HepG2 (cell line): ENCODE measurements around the gene ABCB10. TPM values are rescaled to one million over a fixed set of nuclear protein-coding genes. Genes with fewer than 3 reads are reported as not detected.
A peak's percentile ranks its signal among the peaks of the same experiment; 100 is the strongest.

Experiments
- CREB3 ChIP-seq: sonication (generic); formaldehyde crosslinking; IDR thresholded peaks from 2 replicates; pipeline ENCODE4 v1.5.0; 2020; ENCODE audit warnings: missing genetic modification reagents
- HOXA5 ChIP-seq: sonication (generic); formaldehyde crosslinking; IDR thresholded peaks from 2 replicates; pipeline ENCODE4 v1.4.0; 2020; ENCODE audit warnings: missing genetic modification reagents
- KDM5A ChIP-seq: fragments of 200-600 bp; sonication (generic); IDR thresholded peaks from 2 replicates; pipeline ENCODE4 v1.7.0; 2018; ENCODE audit warnings: antibody characterized with exemption, mild to moderate bottlenecking, low read length, borderline replicate concordance
- KLF16 ChIP-seq, 2 experiments: sonication (generic) in 1 of 2; formaldehyde crosslinking in 1 of 2; IDR thresholded peaks; 2 replicates each; pipeline versions ENCODE4 v1.6.1 to v1.8.0; 2016 to 2023; ENCODE audit warnings: missing genetic modification reagents in 2 of 2, missing compliant biosample characterization in 1 of 2
- NCOA2 ChIP-seq: sonication (generic); formaldehyde crosslinking; IDR thresholded peaks from 2 replicates; pipeline ENCODE4 v1.8.0; 2022; ENCODE audit warnings: inconsistent platforms
- NR2F6 ChIP-seq, 2 experiments: IDR thresholded peaks; 2 replicates each; pipeline ENCODE4 v1.6.1; 2016; ENCODE audit warnings: antibody characterized with exemption in 1 of 2, mild to moderate bottlenecking in 1 of 2
- NRL ChIP-seq: sonication (generic); formaldehyde crosslinking; IDR thresholded peaks from 2 replicates; pipeline ENCODE4 v1.5.0; 2020; ENCODE audit warnings: missing genetic modification reagents, mild to moderate bottlenecking, moderate library complexity, borderline replicate concordance
- PHF21A ChIP-seq: sonication (generic); formaldehyde crosslinking; IDR thresholded peaks from 2 replicates; pipeline ENCODE4 v1.5.0; 2020; ENCODE audit warnings: mild to moderate bottlenecking, missing genetic modification reagents
- SIN3A ChIP-seq: IDR thresholded peaks from 2 replicates; pipeline ENCODE4 v1.6.1; 2011; ENCODE audit warnings: low read depth, mild to moderate bottlenecking, control low read depth, low read length, borderline replicate concordance
- TBX2 ChIP-seq: sonication (generic); formaldehyde crosslinking; IDR thresholded peaks from 2 replicates; pipeline ENCODE4 v1.5.0; 2020; ENCODE audit warnings: missing genetic modification reagents, mild to moderate bottlenecking, borderline replicate concordance
- THAP11 ChIP-seq: IDR thresholded peaks from 2 replicates; pipeline ENCODE4 v1.6.1; 2016; ENCODE audit warnings: missing biosample characterization, missing genetic modification reagents
- TRIM24 ChIP-seq: sonication (generic); formaldehyde crosslinking; IDR thresholded peaks from 2 replicates; pipeline ENCODE4 v1.8.0; 2022; ENCODE audit warnings: mild to moderate bottlenecking, missing genetic modification reagents
- ZNF256 ChIP-seq: sonication (generic); formaldehyde crosslinking; conservative IDR thresholded peaks from 2 replicates; pipeline ENCODE4 v1.4.0; 2020; ENCODE audit warnings: missing genetic modification reagents
- ZNF335 ChIP-seq: sonication (generic); formaldehyde crosslinking; IDR thresholded peaks from 2 replicates; pipeline ENCODE4 v1.4.0; 2020; ENCODE audit warnings: missing genetic modification reagents
- ZNF761 ChIP-seq: sonication (generic); formaldehyde crosslinking; conservative IDR thresholded peaks from 2 replicates; pipeline ENCODE4 v1.4.0; 2020; ENCODE audit warnings: mild to moderate bottlenecking, missing genetic modification reagents
- ZNF766 ChIP-seq: sonication (generic); formaldehyde crosslinking; IDR thresholded peaks from 2 replicates; pipeline ENCODE4 v1.5.0; 2020; ENCODE audit warnings: missing genetic modification reagents, borderline replicate concordance
- polyA plus RNA-seq, 8 experiments: library from polyadenylated mRNA; depleted of rRNA in 3 of 8; stranded (reverse) in 7 of 8; unstranded in 1 of 8; fragments of >200 nt; fragmentation: Illumina TruSeq in 4 of 8; extraction: Trizol in 4 of 8; gene quantifications; 2 replicates each; pipeline versions ENCODE4 v1.2.1 to v1.2.3, GENCODE V29; 2011 to 2016; ENCODE audit warnings: low read depth in 4 of 8, missing spikeins in 1 of 8, mixed read lengths in 1 of 8; ENCODE audit not compliant: insufficient read depth in 1 of 8
- total RNA-seq, 5 experiments: library from RNA; depleted of rRNA; stranded (reverse); fragments of >200 nt; fragmentation: Illumina TruSeq; extraction: Trizol; gene quantifications; 2 replicates each; pipeline ENCODE4 v1.2.3, GENCODE V29; 2016; ENCODE audit warnings: low read depth in 1 of 5
- TF ChIP-seq, protein P1 (sequence below): sonication (generic); formaldehyde crosslinking; IDR thresholded peaks from 2 replicates; pipeline ENCODE4 v1.5.1; 2020; ENCODE audit warnings: mild to moderate bottlenecking, missing genetic modification reagents
- TF ChIP-seq, protein P2 (sequence below): sonication (generic); formaldehyde crosslinking; IDR thresholded peaks from 2 replicates; pipeline ENCODE4 v1.8.1; 2023; ENCODE audit warnings: missing genetic modification reagents, inconsistent platforms, borderline replicate concordance
- TF ChIP-seq, protein P3 (sequence below): sonication (generic); formaldehyde crosslinking; conservative IDR thresholded peaks from 2 replicates; pipeline ENCODE4 v1.8.0; 2022; ENCODE audit warnings: low read depth, missing genetic modification reagents
- TF ChIP-seq, protein P4 (sequence below): sonication (generic); formaldehyde crosslinking; IDR thresholded peaks from 2 replicates; pipeline ENCODE4 v1.4.0; 2020; ENCODE audit warnings: missing genetic modification reagents

Gene ABCB10
- total and polyA plus RNA-seq, 2 of the 13 experiments (the other 11 are each of a cell fraction or from before 2014, with no cell fraction given), result 11.2 to 28.9 TPM

GRCh38 chr1:229507951-229508822 lies 50.3 kb downstream of the ABCB10 start, which contains the start of gene NUP133 (continued):
- TF ChIP-seq, protein P1, sequence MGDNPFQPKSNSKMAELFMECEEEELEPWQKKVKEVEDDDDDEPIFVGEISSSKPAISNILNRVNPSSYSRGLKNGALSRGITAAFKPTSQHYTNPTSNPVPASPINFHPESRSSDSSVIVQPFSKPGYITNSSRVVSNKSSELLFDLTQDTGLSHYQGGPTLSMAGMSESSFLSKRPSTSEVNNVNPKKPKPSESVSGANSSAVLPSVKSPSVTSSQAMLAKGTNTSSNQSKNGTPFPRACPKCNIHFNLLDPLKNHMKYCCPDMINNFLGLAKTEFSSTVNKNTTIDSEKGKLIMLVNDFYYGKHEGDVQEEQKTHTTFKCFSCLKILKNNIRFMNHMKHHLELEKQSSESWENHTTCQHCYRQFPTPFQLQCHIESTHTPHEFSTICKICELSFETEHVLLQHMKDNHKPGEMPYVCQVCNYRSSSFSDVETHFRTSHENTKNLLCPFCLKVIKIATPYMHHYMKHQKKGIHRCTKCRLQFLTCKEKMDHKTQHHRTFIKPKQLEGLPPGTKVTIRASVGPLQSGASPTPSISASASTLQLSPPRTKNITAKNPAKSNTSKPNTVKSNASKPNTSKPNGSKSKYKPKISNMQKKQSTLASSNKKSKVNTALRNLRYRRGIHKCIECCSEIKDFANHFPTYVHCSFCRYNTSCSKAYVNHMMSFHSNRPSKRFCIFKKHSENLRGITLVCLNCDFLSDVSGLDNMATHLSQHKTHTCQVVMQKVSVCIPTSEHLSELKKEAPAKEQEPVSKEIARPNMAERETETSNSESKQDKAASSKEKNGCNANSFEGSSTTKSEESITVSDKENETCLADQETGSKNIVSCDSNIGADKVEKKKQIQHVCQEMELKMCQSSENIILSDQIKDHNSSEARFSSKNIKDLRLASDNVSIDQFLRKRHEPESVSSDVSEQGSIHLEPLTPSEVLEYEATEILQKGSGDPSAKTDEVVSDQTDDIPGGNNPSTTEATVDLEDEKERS (CRISPR knock-in tag), result 0 out of 2 replicates have a peak, but pooled peaks have one; percentile 24
- no peak for TF ChIP-seq ZNF256 (CRISPR knock-in tag)
- TF ChIP-seq TBX2 (CRISPR knock-in tag), result peak; percentile 86
- 0 out of 2 replicates have a peak, but pooled peaks have one; percentile 57 for TF ChIP-seq HOXA5 (CRISPR knock-in tag)
- peak; percentile 46; the same call in 1 of the 2 replicates for TF ChIP-seq ZNF761 (CRISPR knock-in tag)
- TF ChIP-seq NR2F6 (IDR thresholded peaks at IDR 0.05), result no peak
- peak; percentile 47 for TF ChIP-seq NR2F6 (CRISPR knock-in tag; IDR thresholded peaks at IDR 0.05)
- peak; percentile 77; the same call in 1 of the 2 replicates for TF ChIP-seq ZNF335 (CRISPR knock-in tag)
- TF ChIP-seq NCOA2 (CRISPR knock-in tag), result 0 out of 2 replicates have a peak, but pooled peaks have one; percentile 31
- peak; percentile 92 for TF ChIP-seq THAP11
- peak; percentile 90; the same call in 1 of the 2 replicates for TF ChIP-seq NRL (CRISPR knock-in tag)
- TF ChIP-seq, protein P2, sequence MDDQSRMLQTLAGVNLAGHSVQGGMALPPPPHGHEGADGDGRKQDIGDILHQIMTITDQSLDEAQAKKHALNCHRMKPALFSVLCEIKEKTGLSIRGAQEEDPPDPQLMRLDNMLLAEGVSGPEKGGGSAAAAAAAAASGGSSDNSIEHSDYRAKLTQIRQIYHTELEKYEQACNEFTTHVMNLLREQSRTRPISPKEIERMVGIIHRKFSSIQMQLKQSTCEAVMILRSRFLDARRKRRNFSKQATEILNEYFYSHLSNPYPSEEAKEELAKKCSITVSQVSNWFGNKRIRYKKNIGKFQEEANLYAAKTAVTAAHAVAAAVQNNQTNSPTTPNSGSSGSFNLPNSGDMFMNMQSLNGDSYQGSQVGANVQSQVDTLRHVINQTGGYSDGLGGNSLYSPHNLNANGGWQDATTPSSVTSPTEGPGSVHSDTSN, result no peak
- TF ChIP-seq KDM5A, result peak; percentile 99
- TF ChIP-seq, protein P3, sequence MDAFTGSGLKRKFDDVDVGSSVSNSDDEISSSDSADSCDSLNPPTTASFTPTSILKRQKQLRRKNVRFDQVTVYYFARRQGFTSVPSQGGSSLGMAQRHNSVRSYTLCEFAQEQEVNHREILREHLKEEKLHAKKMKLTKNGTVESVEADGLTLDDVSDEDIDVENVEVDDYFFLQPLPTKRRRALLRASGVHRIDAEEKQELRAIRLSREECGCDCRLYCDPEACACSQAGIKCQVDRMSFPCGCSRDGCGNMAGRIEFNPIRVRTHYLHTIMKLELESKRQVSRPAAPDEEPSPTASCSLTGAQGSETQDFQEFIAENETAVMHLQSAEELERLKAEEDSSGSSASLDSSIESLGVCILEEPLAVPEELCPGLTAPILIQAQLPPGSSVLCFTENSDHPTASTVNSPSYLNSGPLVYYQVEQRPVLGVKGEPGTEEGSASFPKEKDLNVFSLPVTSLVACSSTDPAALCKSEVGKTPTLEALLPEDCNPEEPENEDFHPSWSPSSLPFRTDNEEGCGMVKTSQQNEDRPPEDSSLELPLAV (CRISPR knock-in tag), result no peak
- TF ChIP-seq TRIM24 (CRISPR knock-in tag), result no peak
- TF ChIP-seq, protein P4, sequence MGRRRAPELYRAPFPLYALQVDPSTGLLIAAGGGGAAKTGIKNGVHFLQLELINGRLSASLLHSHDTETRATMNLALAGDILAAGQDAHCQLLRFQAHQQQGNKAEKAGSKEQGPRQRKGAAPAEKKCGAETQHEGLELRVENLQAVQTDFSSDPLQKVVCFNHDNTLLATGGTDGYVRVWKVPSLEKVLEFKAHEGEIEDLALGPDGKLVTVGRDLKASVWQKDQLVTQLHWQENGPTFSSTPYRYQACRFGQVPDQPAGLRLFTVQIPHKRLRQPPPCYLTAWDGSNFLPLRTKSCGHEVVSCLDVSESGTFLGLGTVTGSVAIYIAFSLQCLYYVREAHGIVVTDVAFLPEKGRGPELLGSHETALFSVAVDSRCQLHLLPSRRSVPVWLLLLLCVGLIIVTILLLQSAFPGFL, result no peak
- TF ChIP-seq CREB3 (CRISPR knock-in tag), result 0 out of 2 replicates have a peak, but pooled peaks have one; percentile 60
- TF ChIP-seq ZNF766 (CRISPR knock-in tag), result 0 out of 2 replicates have a peak, but pooled peaks have one; percentile 31
- peak; percentile 77 for TF ChIP-seq PHF21A (CRISPR knock-in tag)
- TF ChIP-seq KLF16 (CRISPR knock-in tag; IDR thresholded peaks at IDR 0.05), result peak in 1 of 2 experiments; percentile 86; a peak in 2 of 4 replicates
- peak; percentile 89 for TF ChIP-seq SIN3A
